ENCODE results near the gene MBD4.

GRCh38 chr3:129486664-129487035, 46.9 kb upstream of the MBD4 start:
- TF ChIP-seq CTCF (optimal IDR thresholded peaks at IDR 0.05 in 1 of 3, IDR thresholded peaks at IDR 0.05 in 1 of 3, conservative IDR thresholded peaks at IDR 0.05 in 1 of 3; ENCODE audit: extremely low read depth in 1 of 3, insufficient read depth in 2 of 3, low read length in 3 of 3) (no peak), EZH2 (IDR thresholded peaks at IDR 0.05; ENCODE audit: low read length) (no peak)
